Stimulated activated CD4-positive, alpha-beta T cell treated with anti-CD3 and anti-CD28 coated beads, Interleukin-12 subunit alpha, Interleukin-12 subunit beta, amount 100 ng/mL, for 4 hours (primary cell): Measurements from ENCODE around the gene ZNF3.

Source experiments
- DNase-seq: peaks from one replicate; pipeline ENCODE4 v3.0.0-alpha.2; 2020

ZNF3 gene

DNA sequence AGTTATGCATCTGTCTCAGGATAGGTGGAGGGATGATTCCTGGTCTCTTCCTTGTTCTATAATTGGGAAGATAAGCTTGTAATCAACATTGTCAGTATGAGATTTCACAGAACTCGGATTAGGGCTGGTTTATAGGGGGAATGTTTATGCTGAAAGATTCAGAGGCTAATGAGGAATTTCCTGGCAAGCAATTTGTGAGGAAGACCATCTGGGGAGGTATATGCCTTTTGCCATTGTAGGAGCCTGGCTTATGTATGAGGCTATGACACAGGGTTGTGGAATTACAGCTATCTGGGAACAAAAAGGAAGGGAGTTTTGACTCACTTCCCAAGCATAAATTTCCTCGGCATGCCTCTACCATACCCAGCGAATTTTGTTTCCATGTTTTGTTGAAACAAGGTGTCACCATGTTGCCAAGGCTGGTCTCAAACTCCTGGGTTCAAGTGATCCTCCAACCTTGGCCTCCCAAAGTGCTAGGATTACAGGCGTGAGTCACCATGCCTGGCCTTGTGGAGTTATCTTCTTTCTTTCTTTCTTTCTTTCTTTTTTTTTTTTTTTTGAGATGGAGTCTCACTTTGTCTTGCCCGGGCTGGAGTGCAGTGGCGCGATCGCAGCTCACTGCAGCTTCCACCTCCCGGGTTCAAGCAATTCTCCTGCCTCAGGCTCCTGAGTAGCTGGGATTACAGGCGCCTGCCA lies 5.7 kb upstream of the ZNF3 start:
- DNase-seq, result no peak

DNA sequence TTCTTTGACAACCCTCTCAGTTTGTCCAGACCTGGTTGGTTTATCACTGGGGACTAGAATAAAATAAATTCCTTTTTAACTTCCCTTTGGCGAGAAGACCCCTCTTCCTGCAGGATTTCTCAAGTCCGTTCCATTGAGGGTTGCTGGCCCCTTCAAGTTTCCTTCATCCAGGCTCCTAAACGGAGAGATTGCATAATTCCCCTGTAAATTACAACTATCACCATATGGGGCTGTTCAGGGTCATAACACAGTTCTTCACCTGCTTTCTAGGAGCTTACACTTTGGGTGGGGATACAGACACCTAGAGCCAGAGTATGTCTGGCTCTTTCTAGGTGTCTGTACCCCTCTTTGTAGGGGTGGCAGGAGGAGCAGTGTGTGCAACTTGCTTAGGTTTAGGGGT lies 4.0 kb upstream of the ZNF3 start:
- DNase-seq, result no peak

DNA sequence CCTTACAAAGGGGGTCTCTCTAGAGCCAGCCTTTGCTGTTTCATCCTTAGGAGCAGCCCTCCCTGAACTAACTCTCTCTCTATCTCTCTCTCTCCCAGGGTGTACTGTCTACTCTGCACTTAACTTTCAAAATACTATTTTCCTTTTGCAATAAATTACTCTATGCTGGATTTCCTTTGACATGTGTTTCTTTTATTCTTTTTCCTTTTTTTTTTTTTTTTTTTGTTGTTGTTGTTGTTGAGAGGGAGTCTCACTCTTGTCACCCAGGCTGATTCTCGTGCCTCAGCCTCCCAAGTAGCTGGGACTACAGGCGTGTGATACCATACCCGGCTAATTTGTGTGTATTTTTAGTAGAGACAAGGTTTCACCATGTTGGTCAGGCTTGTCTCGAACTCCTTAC lies 1.5 kb upstream of the ZNF3 start:
- DNase-seq, result no peak

DNA sequence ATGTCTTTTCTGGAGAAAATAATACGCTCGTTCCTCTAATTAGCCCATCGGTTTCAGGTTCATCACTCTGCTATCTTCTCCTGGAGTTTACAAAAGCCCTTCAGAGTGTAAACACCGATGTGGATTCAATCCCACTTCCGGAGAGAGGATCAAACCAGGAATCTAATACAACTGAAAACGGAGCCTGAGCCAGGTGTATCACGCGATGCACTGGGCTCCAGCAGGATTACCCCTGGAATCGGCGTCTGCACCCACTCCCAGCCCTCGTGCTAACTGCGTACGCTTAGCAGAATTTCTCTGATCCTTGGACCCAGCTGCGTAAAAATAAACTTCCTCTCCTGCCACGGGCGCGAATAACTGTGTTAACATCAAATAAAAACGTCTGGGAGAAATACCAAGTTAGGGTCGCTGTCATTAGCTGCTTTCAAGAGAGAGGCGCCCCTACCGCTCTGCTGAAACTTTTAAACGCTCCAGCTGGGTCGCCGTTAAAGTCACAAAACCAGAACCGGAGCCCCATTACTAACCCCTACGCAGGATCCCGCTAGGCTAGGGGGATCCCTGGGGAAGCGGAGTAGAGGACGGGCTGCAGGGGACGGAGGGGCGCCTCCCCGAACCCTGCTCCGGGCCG lies 502 bp downstream of the ZNF3 start:
- DNase-seq, result no peak

DNA sequence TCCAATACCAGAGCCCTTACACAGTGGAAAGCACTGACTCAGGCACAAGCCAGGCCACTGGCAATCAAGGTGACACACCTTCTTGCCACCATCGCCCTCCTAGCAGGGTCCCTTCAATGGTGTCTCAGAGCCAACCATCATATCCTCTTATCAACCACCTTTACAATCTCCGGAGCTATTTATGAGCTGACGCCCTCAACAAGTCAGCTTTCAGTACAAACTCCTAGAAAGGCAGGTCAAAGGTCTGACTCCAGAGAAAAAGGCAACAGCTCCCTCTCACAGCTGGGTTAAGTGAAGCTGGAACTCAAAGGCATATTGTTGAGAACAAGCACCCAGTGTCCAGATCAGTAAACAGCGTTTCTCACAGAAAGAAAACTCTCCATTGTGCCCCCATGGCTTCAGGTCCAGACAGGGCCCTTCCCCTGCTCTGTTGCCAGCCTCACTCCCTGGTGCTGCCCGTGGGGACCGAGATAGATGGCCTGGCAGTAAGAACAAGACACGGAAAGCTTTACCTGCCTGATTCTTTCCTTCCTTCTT lies 2.4 kb downstream of the ZNF3 start:
- DNase-seq, result no peak

DNA sequence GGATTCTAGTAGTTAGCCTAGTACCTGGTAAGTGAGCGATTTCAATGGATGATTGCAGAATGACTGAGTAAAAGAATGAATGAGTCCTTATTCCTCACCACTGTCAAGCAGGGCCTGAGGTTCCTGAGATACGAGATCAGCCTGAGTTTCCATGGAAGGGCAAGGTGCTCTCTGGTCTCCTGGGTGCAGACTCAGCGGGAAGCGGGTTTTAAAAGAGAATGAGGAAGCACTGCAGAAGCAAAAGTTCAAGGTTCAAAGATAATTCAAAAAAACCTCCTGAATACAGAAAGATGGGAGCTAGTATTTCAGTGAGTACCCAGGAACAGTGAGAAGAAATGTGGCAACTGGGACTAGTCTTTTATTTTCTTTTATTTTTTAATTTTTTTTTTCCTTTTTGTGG lies 4.3 kb downstream of the ZNF3 start:
- no peak for DNase-seq

DNA sequence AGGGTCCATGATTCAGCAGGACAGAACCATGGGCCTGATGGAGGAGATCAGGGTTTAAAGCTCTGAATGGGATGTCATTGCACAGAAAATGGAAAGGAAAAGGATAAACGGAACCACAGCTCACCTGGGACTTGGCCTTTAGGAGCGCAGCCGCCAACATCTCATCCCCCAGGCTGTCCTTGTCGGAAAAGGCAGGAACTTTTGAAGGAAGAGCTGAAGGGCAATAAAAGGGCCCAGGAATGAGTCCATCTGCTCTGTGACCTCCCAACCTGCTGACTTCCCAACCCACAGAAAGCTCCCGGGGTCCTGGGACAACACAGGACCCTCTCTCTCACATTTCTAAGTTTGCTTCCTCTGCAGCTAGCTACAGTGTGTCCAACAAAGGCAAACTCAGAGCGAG lies 6.1 kb downstream of the ZNF3 start:
- no peak for DNase-seq

DNA sequence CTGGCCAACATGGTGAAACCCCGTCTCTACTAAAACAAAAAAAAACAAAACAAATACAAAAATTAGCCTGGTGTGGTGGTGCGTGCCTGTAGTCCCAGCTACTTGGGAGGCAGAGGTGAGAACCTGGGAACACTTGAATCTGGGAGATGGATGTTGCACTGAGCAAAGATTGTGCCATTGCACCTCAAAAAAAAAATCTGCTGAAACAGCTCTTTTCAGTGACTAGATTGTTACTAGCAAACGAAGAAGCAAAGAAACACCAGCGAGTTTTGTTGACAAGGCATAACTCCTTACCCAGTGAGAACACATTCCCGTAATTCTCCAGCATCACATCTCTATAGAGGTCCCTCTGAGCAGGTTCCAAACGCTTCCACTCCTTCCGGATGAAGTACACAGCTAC lies 6.7 kb downstream of the ZNF3 start:
- no peak for DNase-seq

DNA sequence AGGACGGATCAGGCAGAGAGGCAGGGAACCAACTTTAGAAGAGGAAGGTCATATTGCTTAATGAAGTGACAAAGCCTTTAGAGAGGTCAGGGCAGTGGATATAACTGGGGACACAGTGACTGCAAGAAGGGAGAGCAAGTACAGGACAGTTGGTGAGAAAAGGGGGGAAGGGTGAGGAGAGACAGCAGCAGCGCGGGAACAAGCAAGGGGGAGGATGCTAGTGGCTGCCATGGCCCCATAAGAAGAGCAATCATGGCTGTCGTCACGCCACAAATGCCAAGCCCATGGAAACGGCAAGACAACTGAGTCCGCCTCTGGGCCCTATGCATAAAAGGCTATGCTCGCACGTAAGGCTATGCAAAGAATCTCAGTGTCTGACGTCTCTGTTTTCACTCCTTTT lies 9.1 kb downstream of the ZNF3 start:
- no peak for DNase-seq

DNA sequence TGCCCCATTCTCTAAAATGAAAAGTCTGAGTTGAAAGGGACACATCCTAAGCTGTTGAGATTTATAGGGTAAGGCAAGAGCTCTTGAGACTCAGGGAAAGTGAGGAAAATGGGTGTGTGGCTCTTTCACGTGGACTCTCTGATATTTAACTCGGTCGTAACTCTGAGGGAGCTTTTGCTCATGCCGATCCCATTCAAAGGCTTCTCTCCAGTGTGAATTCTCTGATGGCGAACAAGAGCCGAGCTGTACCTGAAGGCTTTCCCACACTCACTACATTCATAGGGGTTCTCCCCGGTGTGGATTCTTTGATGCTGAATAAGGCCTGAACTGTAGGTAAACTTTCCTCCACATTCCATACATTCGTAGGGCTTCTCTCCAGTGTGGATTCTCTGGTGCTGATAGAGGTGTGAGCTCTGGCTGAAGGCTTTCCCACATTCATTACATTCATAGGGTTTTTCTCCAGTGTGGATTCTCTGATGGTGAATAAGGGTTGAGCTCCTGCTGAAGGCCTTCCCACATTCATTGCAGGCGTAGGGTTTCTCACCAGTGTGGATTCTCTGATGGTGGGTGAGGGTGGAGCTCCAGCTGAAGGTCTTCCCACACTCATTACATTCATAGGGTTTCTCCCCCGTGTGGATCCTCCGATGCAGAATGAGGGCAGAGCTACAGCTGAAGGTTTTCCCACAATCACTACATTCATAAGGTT lies 10.4 kb downstream of the ZNF3 start:
- DNase-seq, result no peak

DNA sequence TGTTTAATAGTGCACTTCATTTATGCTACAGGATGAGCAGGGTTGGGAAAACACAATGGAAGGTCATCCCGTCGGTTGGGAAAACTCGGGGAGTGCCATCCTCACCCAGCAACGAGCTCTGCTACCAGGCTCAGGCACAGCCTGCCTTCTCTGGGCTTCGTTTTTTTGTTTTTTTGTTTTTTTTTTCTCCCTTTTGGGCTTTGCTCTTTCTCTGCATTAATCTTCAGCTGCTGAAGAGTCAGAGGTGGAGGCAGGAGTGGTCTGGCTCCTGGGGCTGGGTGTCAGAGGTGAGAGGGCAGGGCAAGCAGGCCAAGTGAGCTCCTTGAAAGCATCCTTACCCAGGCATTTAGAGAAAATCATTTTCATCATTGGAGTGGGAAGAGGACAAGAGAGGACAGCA lies 11.5 kb downstream of the ZNF3 start:
- DNase-seq, result no peak

DNA sequence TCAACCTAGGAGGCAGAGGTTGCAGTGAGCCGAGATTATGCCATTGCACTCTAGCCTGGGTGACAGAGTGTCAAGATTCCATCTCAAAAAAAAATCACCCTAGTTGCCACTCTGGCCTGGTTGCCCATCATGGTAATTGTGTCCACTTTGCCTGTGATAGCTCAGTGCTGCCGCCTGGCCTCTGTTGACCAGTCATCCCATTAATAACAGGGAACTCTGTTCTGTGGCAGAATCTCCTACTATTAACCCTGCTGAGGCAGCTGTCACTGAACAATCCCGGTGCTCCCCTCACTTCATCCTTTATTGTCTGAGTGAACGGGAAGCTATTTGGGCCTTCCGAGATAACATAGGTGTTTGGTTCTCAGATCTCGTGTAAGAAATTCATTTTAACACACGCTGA lies 14.6 kb downstream of the ZNF3 start:
- DNase-seq, result no peak

DNA sequence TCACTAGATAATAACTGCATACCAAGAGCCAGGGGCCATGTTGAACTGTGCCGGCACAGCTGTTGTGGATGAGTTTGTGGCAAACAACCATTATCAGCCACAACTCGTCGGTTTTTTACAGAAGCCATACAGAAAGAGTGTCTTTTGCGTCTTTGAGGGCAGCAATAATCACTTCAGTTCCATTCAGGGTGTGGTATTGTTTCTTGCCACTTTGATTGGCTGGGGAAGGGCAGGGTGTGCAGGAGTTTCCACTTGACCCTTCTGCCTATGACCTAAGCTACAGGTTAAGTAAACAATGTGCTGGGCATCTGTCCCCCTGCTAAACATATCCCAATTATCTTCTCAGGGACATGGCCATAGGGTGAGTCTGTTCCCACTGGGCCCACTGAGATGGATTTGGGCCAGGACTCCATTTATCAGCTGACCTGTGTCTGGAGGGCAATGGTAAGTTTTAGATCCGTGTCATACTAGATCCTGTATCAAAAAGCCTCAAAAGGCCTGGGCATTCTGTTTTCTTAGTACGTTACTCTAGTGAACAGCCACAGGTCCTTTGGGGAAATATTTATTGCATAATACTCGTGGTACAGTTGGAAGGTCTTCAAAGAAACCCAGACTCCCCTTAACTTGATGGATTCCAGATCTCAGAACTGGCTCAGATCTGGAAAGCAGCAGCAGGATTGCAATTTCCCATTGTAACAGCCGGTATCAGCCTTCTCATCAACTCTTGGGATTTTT lies 15.9 kb downstream of the ZNF3 start:
- DNase-seq, result no peak

DNA sequence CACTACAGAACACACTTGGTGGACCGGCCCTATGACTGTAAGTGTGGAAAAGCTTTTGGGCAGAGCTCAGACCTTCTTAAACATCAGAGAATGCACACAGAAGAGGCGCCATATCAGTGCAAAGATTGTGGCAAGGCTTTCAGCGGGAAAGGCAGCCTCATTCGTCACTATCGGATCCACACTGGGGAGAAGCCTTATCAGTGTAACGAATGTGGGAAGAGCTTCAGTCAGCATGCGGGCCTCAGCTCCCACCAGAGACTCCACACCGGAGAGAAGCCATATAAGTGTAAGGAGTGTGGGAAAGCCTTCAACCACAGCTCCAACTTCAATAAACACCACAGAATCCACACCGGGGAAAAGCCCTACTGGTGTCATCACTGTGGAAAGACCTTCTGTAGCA lies 17.4 kb downstream of the ZNF3 start:
- no peak for DNase-seq

DNA sequence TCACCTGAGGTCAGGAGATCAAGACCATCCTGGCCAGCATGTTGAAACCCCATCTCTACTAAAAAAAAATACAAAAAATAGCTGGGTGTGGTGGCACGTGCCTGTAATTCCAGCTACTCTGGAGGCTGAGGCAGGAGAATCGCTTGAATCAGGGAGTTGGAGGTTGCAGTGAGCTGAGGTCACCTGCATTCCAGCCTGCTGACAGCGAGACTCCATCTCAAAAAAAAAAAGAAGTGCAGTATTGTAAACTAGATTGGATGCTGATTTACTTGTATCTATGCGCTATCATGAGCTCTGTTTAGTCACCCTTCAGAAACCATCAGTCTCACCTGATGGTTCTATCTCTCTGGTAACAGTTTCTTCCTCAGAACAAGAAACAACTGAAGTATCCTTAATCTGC lies 18.1 kb downstream of the ZNF3 start:
- DNase-seq, result no peak

DNA sequence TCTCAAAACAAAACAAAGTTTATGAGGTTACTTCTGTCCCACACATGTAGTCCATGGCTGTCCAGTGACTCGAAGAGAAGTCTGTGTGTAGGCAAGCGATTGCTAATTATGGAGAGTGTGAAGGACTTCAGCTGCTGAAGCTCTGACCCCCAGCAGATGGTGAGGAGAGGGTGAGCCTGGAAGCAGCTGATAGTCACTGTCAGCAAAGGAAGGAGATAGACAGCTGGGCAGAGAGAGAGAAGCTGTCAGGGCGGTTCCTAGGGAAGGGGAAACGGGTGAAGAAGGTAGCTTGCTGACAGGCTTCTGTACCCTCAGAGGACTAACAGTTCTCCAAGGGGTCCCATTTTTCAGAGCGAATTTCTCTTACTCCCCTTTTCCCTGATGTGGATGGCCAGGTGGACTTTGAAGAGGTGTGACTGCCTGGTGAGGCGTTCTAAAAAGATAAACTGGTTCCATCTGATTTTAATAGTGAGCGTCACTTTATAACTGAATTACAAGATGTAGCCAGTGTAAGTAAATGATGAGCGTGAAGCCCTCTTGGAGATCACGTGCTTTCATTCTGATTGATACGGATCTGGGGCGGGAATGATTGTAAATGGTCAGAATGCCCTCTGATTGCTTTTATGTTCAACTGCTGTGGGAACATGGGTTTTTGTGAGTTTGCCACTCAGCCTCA lies 19.9 kb downstream of the ZNF3 start:
- no peak for DNase-seq

DNA sequence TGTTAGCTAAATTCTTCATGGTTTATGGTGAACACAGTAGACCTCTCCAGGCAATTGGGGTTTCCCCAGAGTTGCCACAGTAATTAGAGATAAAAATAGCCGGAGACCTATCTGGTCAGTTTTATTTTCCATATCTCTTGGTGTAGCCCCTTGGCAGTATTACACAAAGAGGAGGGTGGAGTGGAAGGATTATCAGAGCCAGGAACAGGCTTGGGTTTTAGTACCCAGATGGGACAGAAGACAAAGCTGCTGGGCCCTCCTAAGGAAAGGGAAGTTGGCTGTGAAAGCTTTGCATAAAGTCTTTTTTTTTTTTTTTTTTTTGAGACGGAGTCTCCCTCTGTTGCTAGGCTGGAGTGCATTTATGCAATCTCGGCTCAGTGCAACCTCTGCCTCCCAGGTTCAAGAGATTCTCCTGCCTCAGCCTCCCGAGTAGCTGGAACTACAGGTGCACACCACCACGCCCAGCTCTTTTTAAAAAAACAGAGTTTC lies 22.2 kb downstream of the ZNF3 start:
- no peak for DNase-seq

DNA sequence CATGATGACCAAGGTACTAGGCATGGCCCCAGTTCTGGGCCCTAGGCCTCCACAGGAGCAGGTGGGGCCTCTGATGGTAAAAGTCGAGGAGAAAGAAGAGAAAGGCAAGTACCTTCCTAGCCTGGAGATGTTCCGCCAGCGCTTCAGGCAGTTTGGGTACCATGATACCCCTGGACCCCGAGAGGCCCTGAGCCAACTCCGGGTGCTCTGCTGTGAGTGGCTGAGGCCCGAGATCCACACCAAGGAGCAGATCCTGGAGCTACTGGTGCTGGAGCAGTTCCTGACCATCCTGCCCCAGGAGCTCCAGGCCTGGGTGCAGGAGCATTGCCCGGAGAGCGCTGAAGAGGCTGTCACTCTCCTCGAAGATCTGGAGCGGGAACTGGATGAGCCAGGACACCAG lies 24.5 kb downstream of the ZNF3 start:
- no peak for DNase-seq

DNA sequence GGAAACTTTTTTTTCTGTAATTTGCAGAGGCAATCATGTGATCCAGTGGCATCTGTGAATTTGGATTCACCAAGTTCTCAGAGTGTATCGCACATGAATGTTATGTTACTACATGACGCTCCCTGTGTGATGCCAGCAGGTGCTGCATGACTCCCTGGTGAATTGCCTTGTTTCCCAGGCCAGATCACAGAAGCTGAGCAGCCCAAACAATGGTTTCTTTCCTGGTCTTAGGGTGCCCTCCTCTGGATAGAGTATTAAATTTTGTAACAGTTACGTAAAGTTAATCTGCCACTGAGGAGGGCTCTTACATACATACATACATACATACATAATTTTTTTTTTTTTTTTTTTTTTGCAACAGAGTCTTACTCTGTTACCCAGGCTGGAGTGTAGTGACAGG lies 28.3 kb downstream of the ZNF3 start:
- DNase-seq, result no peak

DNA sequence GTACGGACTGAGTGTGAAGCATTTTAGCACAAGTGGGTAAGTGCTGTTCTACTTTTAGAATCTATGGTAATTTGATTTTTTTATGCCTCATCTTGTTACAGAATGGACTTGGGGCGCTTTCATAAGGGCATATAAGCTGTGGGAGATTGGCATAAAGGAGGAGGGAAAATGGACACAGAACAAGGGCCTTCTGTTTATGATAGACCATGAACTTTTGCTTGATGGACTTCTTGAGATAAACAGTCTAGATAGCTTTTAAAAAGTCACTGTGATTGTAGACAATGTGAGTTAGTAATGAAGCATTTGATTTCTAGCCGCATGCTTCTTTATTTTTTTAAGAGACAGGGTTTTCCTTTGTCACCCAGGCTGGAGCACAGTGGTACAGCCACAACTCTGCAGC lies 29.9 kb downstream of the ZNF3 start:
- DNase-seq, result no peak

DNA sequence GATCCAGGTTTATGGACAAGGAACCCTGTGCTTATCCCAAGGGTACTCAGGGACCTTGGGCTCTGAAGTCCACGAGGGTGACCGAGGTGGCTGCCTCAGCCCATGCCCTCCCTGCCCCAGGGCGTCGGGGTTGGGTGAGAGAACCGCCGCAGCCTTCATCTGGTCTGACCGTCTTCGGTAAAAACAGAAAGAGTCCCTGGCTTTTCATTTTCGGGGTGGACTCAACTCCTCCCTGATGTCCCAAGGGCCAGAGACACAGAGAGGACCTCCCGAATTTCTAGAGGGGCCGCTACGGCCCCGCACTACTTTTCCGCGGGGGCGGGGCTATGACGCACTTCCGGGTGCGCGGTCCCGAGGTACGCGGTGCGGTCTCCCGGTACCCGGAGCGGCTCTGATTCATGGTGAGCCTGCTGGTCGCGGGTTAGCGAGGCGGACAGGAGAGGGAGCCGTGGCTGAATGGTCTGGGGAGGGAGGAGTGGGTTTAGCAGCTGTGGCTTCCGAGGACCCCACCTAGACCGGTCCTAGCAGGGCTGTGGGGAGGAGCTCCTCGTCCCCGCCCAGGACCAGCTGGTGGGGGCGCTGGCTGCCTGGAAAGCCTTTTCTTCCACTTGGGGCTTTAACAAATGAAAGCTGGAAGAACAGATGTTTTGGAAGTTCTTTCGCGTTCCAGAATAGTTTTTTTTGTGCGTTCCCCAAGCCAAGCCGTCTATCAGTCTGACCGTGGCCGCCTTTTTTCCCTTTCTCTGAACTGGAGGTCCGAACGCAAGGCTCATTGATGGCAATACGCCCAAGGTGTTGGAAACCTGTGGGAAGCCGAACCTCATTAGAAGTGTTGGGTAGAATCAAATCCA lies 31.9 kb downstream of the ZNF3 start, which contains the start of gene ZSCAN21:
Gene ZSCAN21, plus strand, starts transcription at position 334 of the 851 bp plus-strand sequence. CDS start 7,233 bp downstream, outside the sequence.
- DNase-seq, result peak; percentile 82

DNA sequence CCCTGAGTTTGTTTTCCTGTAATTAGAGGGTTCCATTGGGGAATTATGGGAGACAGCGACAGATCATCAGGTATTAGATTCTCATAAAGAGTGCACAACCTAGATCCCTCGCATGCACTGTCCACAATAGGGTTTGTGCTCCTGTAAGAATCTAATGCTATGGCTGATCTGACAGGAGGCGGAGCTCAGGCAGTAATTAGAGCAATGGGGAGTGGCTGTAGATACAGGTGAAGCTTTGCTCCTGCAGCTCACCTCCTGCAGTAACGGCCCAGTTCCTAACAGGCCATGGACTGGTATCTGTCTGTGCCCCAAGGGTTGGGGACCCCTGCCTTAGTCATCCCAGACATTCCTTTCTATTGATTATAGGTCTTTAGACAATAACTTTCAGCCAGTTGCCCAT lies 32.8 kb downstream of the ZNF3 start:
- DNase-seq, result no peak
